IgD-negative memory B cell (primary cell): ENCODE measurements around the gene GABBR2. TPM values are rescaled to one million over a fixed set of nuclear protein-coding genes. Genes with fewer than 3 reads are reported as not detected.

Source experiments
- H3K27ac Mint-ChIP-seq, 3 donors: one replicate each; pipeline ENCODE4 v1.8.0; 2020 to 2022; ENCODE audit warnings: mild to moderate bottlenecking in 3 of 3, mixed read lengths in 3 of 3, moderate library complexity in 1 of 3
- H3K27me3 Mint-ChIP-seq: one replicate; pipeline ENCODE4 v1.8.0; 2021; ENCODE audit warnings: mixed read lengths
- H3K36me3 Mint-ChIP-seq: one replicate; pipeline ENCODE4 v1.8.0; 2020; ENCODE audit warnings: mild to moderate bottlenecking, mixed read lengths
- H3K4me1 Mint-ChIP-seq, 3 donors: one replicate each; pipeline ENCODE4 v1.8.0; 2020 to 2022; ENCODE audit warnings: mixed read lengths in 3 of 3, mild to moderate bottlenecking in 1 of 3
- H3K4me3 Mint-ChIP-seq, 4 donors: one replicate each; pipeline ENCODE4 v1.8.0; 2020 to 2022; ENCODE audit warnings: mild to moderate bottlenecking in 4 of 4, mixed read lengths in 4 of 4, moderate library complexity in 3 of 4
- H3K9me3 Mint-ChIP-seq, 3 donors: one replicate each; pipeline ENCODE4 v1.8.0; 2020 to 2021; ENCODE audit warnings: mixed read lengths in 3 of 3, mild to moderate bottlenecking in 1 of 3
- polyA plus RNA-seq: library from polyadenylated mRNA; unstranded; fragments of 300-500 nt; fragmentation: Illumina TruSeq; gene quantifications from one replicate; pipeline ENCODE4 v1.2.3, GENCODE V29; 2021

Gene GABBR2
- polyA plus RNA-seq, 1 donor from 2014 or later = not detected

- no peak overlapping the region for H3K27ac Mint-ChIP-seq
- peaks cover 24% of the 10 kb centered on the region for H3K27me3 Mint-ChIP-seq
- H3K4me3 Mint-ChIP-seq = no peak overlapping the region
- peaks cover 6% of the 10 kb centered on the region for H3K36me3 Mint-ChIP-seq
- peaks cover 4 to 5% (median 5%) of the 10 kb centered on the region in 3 donors for H3K4me1 Mint-ChIP-seq
- H3K9me3 Mint-ChIP-seq = peaks cover 0 to 2% (median 0%) of the 10 kb centered on the region in 3 donors
Measured at GRCh38 chr9:98332405-98332831, 376.3 kb downstream of the GABBR2 start.

GRCh38 chr9:98331536-98332259 lies 377.0 kb downstream of the GABBR2 start:
- peaks cover 4 to 6% (median 5%) of the 10 kb centered on the region in 3 donors for H3K4me1 Mint-ChIP-seq
- H3K27me3 Mint-ChIP-seq = peaks cover 24% of the 10 kb centered on the region
- peaks cover 6% of the 10 kb centered on the region for H3K36me3 Mint-ChIP-seq
- H3K4me3 Mint-ChIP-seq = no peak overlapping the region
- H3K9me3 Mint-ChIP-seq = peaks cover 0 to 2% (median 0%) of the 10 kb centered on the region in 3 donors
- no peak overlapping the region for H3K27ac Mint-ChIP-seq

GRCh38 chr9:98330831-98331230 lies 377.9 kb downstream of the GABBR2 start:
- Mint-ChIP-seq H3K27me3 (peaks cover 22% of the 10 kb centered on the region), H3K9me3 (no peaks in the 10 kb centered on the region), H3K36me3 (peaks cover 6% of the 10 kb centered on the region), H3K4me1 (peaks cover 4 to 7% (median 5%) of the 10 kb centered on the region in 3 donors), H3K4me3 (no peak overlapping the region), H3K27ac (no peak overlapping the region)

GRCh38 chr9:98329904-98330303 lies 378.8 kb downstream of the GABBR2 start:
- Mint-ChIP-seq H3K27ac (no peak overlapping the region), H3K27me3 (peaks cover 22% of the 10 kb centered on the region), H3K36me3 (peaks cover 4% of the 10 kb centered on the region)

GRCh38 chr9:98329281-98329680 lies 379.5 kb downstream of the GABBR2 start:
- H3K27me3 Mint-ChIP-seq = peaks cover 22% of the 10 kb centered on the region
- no peaks in the 10 kb centered on the region for H3K9me3 Mint-ChIP-seq
- no peak overlapping the region for H3K27ac Mint-ChIP-seq
- no peak overlapping the region for H3K4me3 Mint-ChIP-seq
- H3K4me1 Mint-ChIP-seq = peaks cover 4 to 8% (median 5%) of the 10 kb centered on the region in 3 donors
- H3K36me3 Mint-ChIP-seq = peaks cover 3% of the 10 kb centered on the region

More at GRCh38 chr9:98329904-98330303, 378.8 kb downstream of the GABBR2 start:
- Mint-ChIP-seq H3K4me1 (peaks cover 4 to 7% (median 5%) of the 10 kb centered on the region in 3 donors), H3K4me3 (no peak overlapping the region), H3K9me3 (no peaks in the 10 kb centered on the region)

- Mint-ChIP-seq H3K9me3 (no peaks in the 10 kb centered on the region), H3K4me1 (peaks cover 4 to 8% (median 5%) of the 10 kb centered on the region in 3 donors), H3K27me3 (peaks cover 20% of the 10 kb centered on the region), H3K27ac (no peak overlapping the region), H3K4me3 (no peak overlapping the region), H3K36me3 (peaks cover 3% of the 10 kb centered on the region)
Measured at GRCh38 chr9:98328770-98329169, 380.0 kb downstream of the GABBR2 start.

GRCh38 chr9:98328141-98328540 lies 380.6 kb downstream of the GABBR2 start:
- Mint-ChIP-seq H3K4me3 (no peak overlapping the region), H3K9me3 (no peaks in the 10 kb centered on the region), H3K27me3 (peaks cover 19% of the 10 kb centered on the region), H3K36me3 (peaks cover 3% of the 10 kb centered on the region), H3K27ac (no peak overlapping the region), H3K4me1 (peaks cover 4 to 8% (median 5%) of the 10 kb centered on the region in 3 donors)

GRCh38 chr9:98327249-98327561 lies 381.5 kb downstream of the GABBR2 start:
- Mint-ChIP-seq H3K27ac (no peak overlapping the region), H3K36me3 (peaks cover 3% of the 10 kb centered on the region), H3K27me3 (peaks cover 11% of the 10 kb centered on the region), H3K4me1 (peaks cover 4 to 8% (median 5%) of the 10 kb centered on the region in 3 donors), H3K9me3 (no peaks in the 10 kb centered on the region), H3K4me3 (no peak overlapping the region)

- Mint-ChIP-seq H3K4me3 (no peak overlapping the region), H3K27ac (no peak overlapping the region), H3K27me3 (peaks cover 9% of the 10 kb centered on the region), H3K4me1 (peaks cover 4 to 8% (median 4%) of the 10 kb centered on the region in 3 donors), H3K36me3 (peaks cover 3% of the 10 kb centered on the region), H3K9me3 (no peaks in the 10 kb centered on the region)
Measured at GRCh38 chr9:98326459-98327248, 382.1 kb downstream of the GABBR2 start.

GRCh38 chr9:98324801-98325200 lies 383.9 kb downstream of the GABBR2 start:
- no peak overlapping the region for H3K27ac Mint-ChIP-seq
- H3K4me3 Mint-ChIP-seq = no peak overlapping the region
- H3K9me3 Mint-ChIP-seq = no peaks in the 10 kb centered on the region

GRCh38 chr9:98323831-98324135 lies 385.0 kb downstream of the GABBR2 start:
- Mint-ChIP-seq H3K27ac (no peak overlapping the region), H3K36me3 (no peaks in the 10 kb centered on the region), H3K9me3 (no peaks in the 10 kb centered on the region), H3K4me3 (no peak overlapping the region), H3K27me3 (peaks cover 2% of the 10 kb centered on the region), H3K4me1 (peaks cover 4 to 8% (median 4%) of the 10 kb centered on the region in 3 donors)

More at GRCh38 chr9:98324801-98325200, 383.9 kb downstream of the GABBR2 start:
- Mint-ChIP-seq H3K36me3 (no peaks in the 10 kb centered on the region), H3K27me3 (peaks cover 6% of the 10 kb centered on the region), H3K4me1 (peaks cover 4 to 8% (median 4%) of the 10 kb centered on the region in 3 donors)

GRCh38 chr9:98323051-98323830 lies 385.5 kb downstream of the GABBR2 start:
- Mint-ChIP-seq H3K4me3 (no peak overlapping the region), H3K27ac (no peak overlapping the region), H3K36me3 (no peaks in the 10 kb centered on the region), H3K4me1 (peaks cover under 1 to 6% (median 1%) of the 10 kb centered on the region in 3 donors), H3K27me3 (peaks cover 2% of the 10 kb centered on the region), H3K9me3 (no peaks in the 10 kb centered on the region)

GRCh38 chr9:98321269-98321668 lies 387.5 kb downstream of the GABBR2 start:
- Mint-ChIP-seq H3K27me3 (peaks cover 2% of the 10 kb centered on the region), H3K9me3 (no peaks in the 10 kb centered on the region), H3K4me1 (peaks cover 0 to 2% (median 0%) of the 10 kb centered on the region in 3 donors), H3K4me3 (no peak overlapping the region), H3K36me3 (no peaks in the 10 kb centered on the region), H3K27ac (peak overlapping the region in 1 of 3 donors; percentile 25)

- H3K4me3 Mint-ChIP-seq = no peak overlapping the region
- H3K9me3 Mint-ChIP-seq = no peaks in the 10 kb centered on the region
- H3K4me1 Mint-ChIP-seq = peaks cover 0 to 2% (median 2%) of the 10 kb centered on the region in 3 donors
- no peak overlapping the region for H3K27ac Mint-ChIP-seq
- no peaks in the 10 kb centered on the region for H3K36me3 Mint-ChIP-seq
- H3K27me3 Mint-ChIP-seq = peaks cover 2% of the 10 kb centered on the region
Measured at GRCh38 chr9:98318834-98319478, 389.8 kb downstream of the GABBR2 start.
